Measurements from ENCODE around the gene ZNF236.
"Not testable (repeated sequence)": the region's sequence is repeated elsewhere in the genome, so short reads cannot be mapped to it uniquely, and the experiment has no call there.

ZNF236 gene

GRCh38 chr18:77006305-77007175, 184.2 kb downstream of the ZNF236 start:
- DNase-seq (ENCODE audit: low read depth) = no peak

DNA sequence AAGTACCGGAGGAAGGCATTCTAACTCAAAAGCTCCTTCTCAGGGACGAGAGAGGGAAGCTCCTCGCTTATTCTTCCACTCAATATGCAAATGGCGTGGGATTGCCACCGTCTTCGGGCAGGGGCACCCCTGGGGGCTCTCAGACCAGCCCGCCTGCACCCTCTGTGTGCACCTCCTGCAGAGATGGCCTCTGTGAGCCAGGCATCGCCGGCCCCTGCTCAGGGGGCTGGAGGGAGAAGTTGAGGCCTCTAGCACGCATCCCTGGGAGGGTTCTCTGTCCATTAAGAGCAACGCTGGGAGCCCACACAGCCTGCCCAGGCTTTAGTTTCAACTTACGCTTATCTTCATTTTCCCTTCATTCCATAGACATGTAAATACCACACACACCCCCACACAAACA, 184.9 kb downstream of the ZNF236 start:
- no peak for DNase-seq (ENCODE audit: low read depth)

GRCh38 chr18:77008006-77008405, 185.6 kb downstream of the ZNF236 start:
- DNase-seq (ENCODE audit: low read depth) = no peak

GRCh38 chr18:77008576-77009315, 186.4 kb downstream of the ZNF236 start:
- no peak for DNase-seq (ENCODE audit: low read depth)

- DNase-seq (ENCODE audit: low read depth) = no peak
These were observed 187.3 kb downstream of the ZNF236 start for GRCh38 chr18:77009675-77010074.

DNA sequence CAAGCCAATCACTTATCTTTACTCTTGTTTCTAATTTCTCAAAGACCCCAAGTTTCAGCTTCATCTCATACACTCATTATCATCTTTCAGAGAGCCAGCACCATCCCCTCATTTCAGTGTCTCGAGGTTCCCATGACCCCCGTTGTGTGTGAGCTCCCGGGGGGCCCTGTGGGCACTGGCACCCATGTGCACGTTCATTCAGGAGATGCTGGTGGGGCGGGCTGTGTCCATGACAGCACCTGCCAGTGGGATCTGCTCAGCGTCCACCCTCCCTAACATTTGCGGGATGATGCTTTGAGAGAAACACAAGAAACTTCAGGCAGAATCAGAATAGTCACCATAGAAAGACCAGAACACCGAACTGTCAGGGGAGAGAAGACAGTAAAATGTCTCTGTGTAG, 189.8 kb downstream of the ZNF236 start:
- DNase-seq (ENCODE audit: low read depth) = no peak

GRCh38 chr18:77012806-77013541, 190.6 kb downstream of the ZNF236 start:
- DNase-seq (ENCODE audit: low read depth) = no peak

DNA sequence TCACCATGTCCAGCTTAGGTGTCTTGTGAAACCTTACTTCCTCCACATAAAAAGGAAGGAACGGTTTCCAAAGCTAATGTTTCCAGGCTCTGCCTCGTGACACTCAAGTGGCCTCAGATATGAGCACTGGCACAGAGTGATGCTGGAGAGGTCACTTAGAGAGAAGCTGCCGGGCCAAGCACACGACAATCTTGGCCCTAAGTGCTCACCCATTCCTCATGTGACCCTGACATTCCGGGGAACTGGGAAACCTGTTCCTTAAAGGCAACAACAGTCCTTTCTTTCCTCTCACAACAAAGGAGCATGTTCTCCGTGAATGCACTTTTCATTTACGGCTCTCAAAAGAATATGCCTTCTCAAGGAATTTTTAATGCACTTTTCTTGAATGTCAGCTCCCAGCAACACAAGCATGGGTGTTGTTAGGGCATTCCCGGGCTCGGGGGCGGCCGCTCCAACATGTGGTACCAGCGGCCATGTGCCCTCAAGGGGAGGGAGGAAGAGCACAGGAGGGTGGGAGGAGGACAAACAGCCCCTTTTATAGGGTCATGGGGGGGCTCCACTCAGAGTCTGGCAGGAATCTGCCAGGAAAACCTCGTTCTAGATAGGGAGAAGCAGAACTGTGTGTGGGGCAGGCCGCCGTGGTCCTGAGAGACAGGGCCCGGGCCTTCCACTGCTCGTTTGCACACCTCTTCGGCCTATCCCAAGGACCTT, 191.6 kb downstream of the ZNF236 start:
- no peak for DNase-seq (ENCODE audit: low read depth)

DNA sequence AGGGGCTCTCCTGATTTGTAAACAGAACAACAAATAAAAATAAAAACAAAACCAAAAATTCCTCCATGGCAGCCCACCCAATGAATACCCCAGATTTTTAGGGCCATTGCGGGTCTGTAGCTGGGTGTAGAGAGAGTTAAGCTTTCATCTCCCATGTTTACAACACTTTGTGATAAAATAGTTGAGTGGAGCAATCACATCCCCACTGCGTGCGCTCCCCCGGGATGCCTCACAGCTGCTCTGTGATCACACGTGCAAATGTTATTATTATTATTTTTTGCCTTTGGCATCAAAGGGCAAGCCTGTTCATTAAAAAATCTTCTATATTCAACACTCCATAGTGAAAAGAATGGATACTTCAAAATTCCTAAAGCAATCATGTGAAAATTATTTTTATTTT, 192.2 kb downstream of the ZNF236 start:
- DNase-seq (ENCODE audit: low read depth) = no peak

DNA sequence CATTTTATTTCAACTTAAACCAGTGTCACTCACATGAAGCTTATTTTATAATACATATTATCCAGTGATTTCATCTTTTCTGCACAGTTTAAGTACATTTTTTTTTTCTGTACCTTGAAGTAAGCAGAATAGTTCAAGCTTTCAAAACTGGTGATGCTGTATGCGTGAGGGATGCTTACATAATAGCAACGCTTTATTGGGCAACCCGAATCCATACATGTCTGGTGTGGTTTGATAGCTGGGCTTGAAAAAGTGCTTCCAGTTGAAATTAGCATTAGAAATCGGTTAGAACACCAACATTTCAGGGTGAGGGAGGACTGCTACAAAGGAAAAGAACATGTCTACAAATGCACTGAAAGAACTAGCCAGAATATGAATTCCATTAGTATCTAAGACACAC, 192.8 kb downstream of the ZNF236 start:
- no peak for DNase-seq (ENCODE audit: low read depth)

- DNase-seq (ENCODE audit: low read depth) = no peak
These were observed 193.7 kb downstream of the ZNF236 start for GRCh38 chr18:77015771-77016710.

GRCh38 chr18:77016936-77017335, 194.6 kb downstream of the ZNF236 start:
- DNase-seq (ENCODE audit: low read depth) = no peak

GRCh38 chr18:77017355-77017754, 195.0 kb downstream of the ZNF236 start:
- DNase-seq (ENCODE audit: low read depth) = no peak

- not testable (repeated sequence) for DNase-seq (ENCODE audit: low read depth)
These were observed 196.3 kb downstream of the ZNF236 start for GRCh38 chr18:77018650-77019049.

- no peak for DNase-seq (ENCODE audit: low read depth)
These were observed 197.3 kb downstream of the ZNF236 start for GRCh38 chr18:77019641-77020040.
